Testis (tissue), 2 donors: ENCODE results near the gene ZBTB47.

Experiments used
- CTCF ChIP-seq, 3 experiments: fragments of 450-650 bp in 2 of 3; fragments of 200-600 bp in 1 of 3; sonication (generic) in 1 of 3; IDR thresholded peaks; one replicate each; pipeline ENCODE4 v1.5.1; 2016 to 2019; ENCODE audit warnings: antibody characterized with exemption in 3 of 3, mild to moderate bottlenecking in 2 of 3, moderate library complexity in 1 of 3
- POLR2A ChIP-seq: fragments of 450-650 bp; IDR thresholded peaks from one replicate; pipeline ENCODE4 v1.6.1; 2017; ENCODE audit warnings: antibody characterized with exemption, mild to moderate bottlenecking, moderate library complexity

GRCh38 chr3:42665050-42665878 lies 11.8 kb downstream of the ZBTB47 start:
- TF ChIP-seq CTCF (IDR thresholded peaks at IDR 0.05) = no peak
- no peak for TF ChIP-seq POLR2A
